GM12878 (cell line): ENCODE data around the gene TMPRSS11D. TPM values are rescaled to one million over a fixed set of nuclear protein-coding genes. Genes with fewer than 3 reads are reported as not detected.
A peak's percentile ranks its signal among the peaks of the same experiment; 100 is the strongest.

ENCODE experiments used
- ATAC-seq: fragments of 200-7000 bp; cut with Tn5 transposase; 3 replicates; pipeline ENCODE4 v1.9.1; 2020; ENCODE audit warnings: mild to moderate bottlenecking, moderate library complexity
- BruUV-seq: library from RNA; stranded (reverse); fragments of 400-500 nt; replicated peaks from 2 replicates; lab custom pipeline; 2021; lab: Mats Ljungman, UMichigan
- CTCF ChIA-PET: fragments of 300-600 bp; sonication (Branson Sonifier 250); formaldehyde crosslinking; extraction: SDS; loops from one replicate; lab custom pipeline; 2021; ENCODE audit warnings: inconsistent platforms; lab: Yijun Ruan, JAX
- POLR2A ChIA-PET: fragments of 350-600 bp; formaldehyde crosslinking; extraction: SDS; loops from one replicate; lab custom pipeline; 2021; ENCODE audit warnings: inconsistent platforms; lab: Charles Lee
- RAD21 ChIA-PET: fragments of 300-600 bp; sonication (Branson Sonifier 250); formaldehyde crosslinking; loops from one replicate; lab custom pipeline; 2023; ENCODE audit warnings: antibody characterized with exemption; ENCODE audit not compliant: unreplicated experiment; lab: Charles Lee
- SMC1A ChIA-PET: fragments of 300-600 bp; sonication (Branson Sonifier 250); formaldehyde crosslinking; loops from one replicate; lab custom pipeline; 2023; ENCODE audit not compliant: unreplicated experiment, uncharacterized antibody; lab: Charles Lee
- DNase-seq: peaks from one replicate; pipeline ENCODE4 v3.0.0-alpha.2; 2011; ENCODE audit warnings: low read depth, low spot score
- FAIRE-seq: peaks from 3 replicates; lab custom pipeline; 2011; peaks lifted over from hg19 to GRCh38; lab: Jason Lieb, UNC
- H2AFZ ChIP-seq: 2 replicates; pipeline ENCODE4 v1.6.0; 2011; ENCODE audit warnings: low read depth, low read length, control low read depth; ENCODE audit not compliant: control insufficient read depth
- H3K27ac ChIP-seq: 2 replicates; pipeline ENCODE4 v1.5.1; 2011; ENCODE audit warnings: control low read depth; ENCODE audit not compliant: control insufficient read depth, insufficient read depth
- H3K27me3 ChIP-seq, 2 experiments: replicated peaks in 1 of 2; 2 replicates each; pipeline versions ENCODE4 v1.6.0 to v1.6.1; 2011; ENCODE audit warnings: low read length in 1 of 2; ENCODE audit not compliant: control insufficient read depth in 2 of 2, insufficient read depth in 2 of 2
- H3K36me3 ChIP-seq, 2 experiments: 2 replicates each; pipeline ENCODE4 v1.5.1; 2011; ENCODE audit warnings: low read length in 1 of 2; ENCODE audit not compliant: control insufficient read depth in 2 of 2, insufficient read depth in 2 of 2
- H3K4me1 ChIP-seq: 2 replicates; pipeline ENCODE4 v1.6.1; 2011; ENCODE audit warnings: mild to moderate bottlenecking, low read length, moderate library complexity, mixed read lengths; ENCODE audit not compliant: control insufficient read depth, insufficient read depth
- H3K4me2 ChIP-seq: 2 replicates; pipeline ENCODE4 v1.6.0; 2011; ENCODE audit warnings: control low read depth; ENCODE audit not compliant: control insufficient read depth, insufficient read depth
- H3K4me3 ChIP-seq: fragments of 200-600 bp; sonication (generic); 2 replicates; pipeline ENCODE4 v1.5.1; 2016
- H3K79me2 ChIP-seq: 2 replicates; pipeline ENCODE4 v1.6.0; 2011; ENCODE audit warnings: low read length; ENCODE audit not compliant: control insufficient read depth, insufficient read depth
- H3K9ac ChIP-seq: 2 replicates; pipeline ENCODE4 v1.8.0; 2011; ENCODE audit warnings: low read length, control low read depth, mixed read lengths; ENCODE audit not compliant: control insufficient read depth, insufficient read depth
- H3K9me3 ChIP-seq: replicated peaks from 3 replicates; pipeline ENCODE4 v1.5.1; 2011; ENCODE audit warnings: mild to moderate bottlenecking, low read length; ENCODE audit not compliant: control insufficient read depth, insufficient read depth
- H4K20me1 ChIP-seq: 2 replicates; pipeline ENCODE4 v1.6.0; 2011; ENCODE audit not compliant: control insufficient read depth, insufficient read depth
- BHLHE40 ChIP-seq, 2 experiments: fragments of 450-650 bp in 1 of 2; IDR thresholded peaks; 2 replicates each; pipeline ENCODE4 v1.6.1; 2011 to 2017; ENCODE audit warnings: low read depth in 2 of 2, borderline replicate concordance in 1 of 2, improper control_type of control experiment in 1 of 2, low read length in 1 of 2, mild to moderate bottlenecking in 1 of 2
- EED ChIP-seq: sonication (generic); IDR thresholded peaks from 2 replicates; pipeline ENCODE4 v1.6.1; 2016; ENCODE audit warnings: antibody characterized with exemption, low read depth
- EZH2 ChIP-seq: IDR thresholded peaks from 2 replicates; pipeline ENCODE4 v1.6.1; 2012; ENCODE audit warnings: low read depth, mild to moderate bottlenecking, control low read depth, inconsistent platforms, low read length, borderline replicate concordance; ENCODE audit not compliant: control insufficient read depth
- FOXM1 ChIP-seq: IDR thresholded peaks from 2 replicates; pipeline ENCODE4 v1.6.1; 2012; ENCODE audit warnings: low read depth, mild to moderate bottlenecking, inconsistent platforms, low read length, moderate library complexity
- JUNB ChIP-seq: IDR thresholded peaks from 2 replicates; pipeline ENCODE4 v1.6.1; 2016; ENCODE audit warnings: antibody characterized with exemption, mild to moderate bottlenecking
- MEF2B ChIP-seq: fragments of 450-650 bp; IDR thresholded peaks from 2 replicates; pipeline ENCODE4 v1.6.1; 2018; ENCODE audit warnings: mild to moderate bottlenecking, moderate library complexity; ENCODE audit not compliant: partially characterized antibody, poor library complexity, severe bottlenecking
- MTA2 ChIP-seq: fragments of 450-650 bp; IDR thresholded peaks from 2 replicates; pipeline ENCODE4 v1.6.1; 2016; ENCODE audit warnings: low read depth, mild to moderate bottlenecking, moderate library complexity
- MXI1 ChIP-seq: fragments of 150-350 bp; IDR thresholded peaks from 2 replicates; pipeline ENCODE4 v1.6.1; 2011; ENCODE audit warnings: low read depth, mild to moderate bottlenecking, inconsistent platforms, low read length, improper control_type of control experiment
- NFXL1 ChIP-seq: fragments of 450-650 bp; IDR thresholded peaks from 2 replicates; pipeline ENCODE4 v1.6.1; 2017; ENCODE audit warnings: antibody characterized with exemption, mild to moderate bottlenecking, borderline replicate concordance
- SMAD5 ChIP-seq: IDR thresholded peaks from 2 replicates; pipeline ENCODE4 v1.6.1; 2016; ENCODE audit warnings: antibody characterized with exemption, low read depth
- SPI1 ChIP-seq: IDR thresholded peaks from 2 replicates; pipeline ENCODE4 v1.6.1; 2011; ENCODE audit warnings: low read depth, mild to moderate bottlenecking, low read length, moderate library complexity, borderline replicate concordance; ENCODE audit not compliant: insufficient read depth
- TBL1XR1 ChIP-seq: IDR thresholded peaks from 2 replicates; pipeline ENCODE4 v1.6.1; 2012; ENCODE audit warnings: low read depth, low read length, improper control_type of control experiment
- TCF7 ChIP-seq: IDR thresholded peaks from 2 replicates; pipeline ENCODE4 v1.6.1; 2014; ENCODE audit warnings: antibody characterized with exemption, borderline replicate concordance
- WRNIP1 ChIP-seq: IDR thresholded peaks from 2 replicates; pipeline ENCODE4 v1.6.1; 2011; ENCODE audit warnings: low read depth, low read length, improper control_type of control experiment, borderline replicate concordance
- WGBS: methylation state at CpG from one replicate; pipeline ENCODE4 v1.1.6; 2016; ENCODE audit warnings: low lambda C conversion rate; ENCODE audit not compliant: insufficient replicate concordance, insufficient coverage; ENCODE audit errors: missing lambda C conversion rate; 5-methylcytosine and 5-hydroxymethylcytosine counted together
- in situ Hi-C: fragments of 300-500 bp; cut with MboI; formaldehyde crosslinking; loops from 9 replicates; pipeline ENCODE4 v1.14.3; 2018; ENCODE audit warnings: mixed read lengths
- intact Hi-C: fragments of 100-400 bp; cut with micrococcal nuclease; formaldehyde crosslinking; loops from one replicate; pipeline ENCODE4 v1.14.2; 2022; ENCODE audit not compliant: unreplicated experiment
- polyA plus RNA-seq, 11 experiments: library from polyadenylated mRNA; depleted of rRNA in 4 of 11; unstranded in 6 of 11; stranded (reverse) in 5 of 11; fragments of >200 nt; fragmentation: Nextera tagmentation in 4 of 11; fragmentation: Illumina TruSeq in 1 of 11; extraction: Ambion mirVana in 4 of 11; extraction: Trizol in 1 of 11; gene quantifications; 1 replicate in 1 of 11; 2 replicates in 10 of 11; pipeline versions ENCODE4 v1.2.1 to v1.2.3, GENCODE V29; 2011 to 2016; ENCODE audit warnings: inconsistent platforms in 2 of 11, missing spikeins in 2 of 11, low read depth in 1 of 11
- total RNA-seq, 4 experiments: library from RNA; depleted of rRNA in 3 of 4; stranded (reverse); fragments of >200 nt in 3 of 4; fragmentation: Illumina TruSeq in 1 of 4; extraction: Trizol in 1 of 4; gene quantifications; 2 replicates each; pipeline versions ENCODE4 v1.2.1 to v1.2.3, GENCODE V29; 2013 to 2021
- TF ChIP-seq, protein P1 (sequence below): IDR thresholded peaks from 2 replicates; pipeline ENCODE4 v1.6.1; 2011; ENCODE audit warnings: mild to moderate bottlenecking, low read depth, low read length, moderate library complexity; ENCODE audit not compliant: insufficient replicate concordance
- TF ChIP-seq, protein P2 (sequence below): IDR thresholded peaks from 2 replicates; pipeline ENCODE4 v1.6.1; 2011; ENCODE audit warnings: low read depth, mild to moderate bottlenecking, low read length, moderate library complexity, borderline replicate concordance; ENCODE audit errors: extremely low read depth

Gene TMPRSS11D
- total and polyA plus RNA-seq, 10 of the 15 experiments (the other 5 are each of a cell fraction or from before 2014, with no cell fraction given): not detected

DNA sequence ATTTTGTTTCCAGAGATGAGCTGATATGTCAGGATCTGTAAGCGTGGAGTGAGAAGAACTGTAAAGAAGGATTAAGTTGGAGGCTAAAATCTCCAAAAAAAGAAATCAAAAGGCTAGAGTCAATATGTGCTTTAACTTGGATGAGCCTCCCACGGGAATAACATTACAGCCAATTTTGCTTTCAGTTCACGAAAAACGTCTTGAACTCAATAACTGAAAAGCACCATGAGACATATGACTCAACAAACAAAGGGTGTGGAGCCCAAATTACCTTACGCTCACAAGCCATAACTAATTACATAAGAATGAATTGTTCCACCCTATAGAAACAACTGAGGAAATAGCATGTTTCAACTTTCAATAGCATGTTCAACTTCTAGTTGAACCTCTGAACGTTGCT lies 22.3 kb downstream of the TMPRSS11D start (continued):
- no peak for TF ChIP-seq NFXL1
- no peak for TF ChIP-seq EZH2
- peak; percentile 86 for TF ChIP-seq MEF2B
- peak; percentile 83 for TF ChIP-seq MTA2
- TF ChIP-seq, protein P1, sequence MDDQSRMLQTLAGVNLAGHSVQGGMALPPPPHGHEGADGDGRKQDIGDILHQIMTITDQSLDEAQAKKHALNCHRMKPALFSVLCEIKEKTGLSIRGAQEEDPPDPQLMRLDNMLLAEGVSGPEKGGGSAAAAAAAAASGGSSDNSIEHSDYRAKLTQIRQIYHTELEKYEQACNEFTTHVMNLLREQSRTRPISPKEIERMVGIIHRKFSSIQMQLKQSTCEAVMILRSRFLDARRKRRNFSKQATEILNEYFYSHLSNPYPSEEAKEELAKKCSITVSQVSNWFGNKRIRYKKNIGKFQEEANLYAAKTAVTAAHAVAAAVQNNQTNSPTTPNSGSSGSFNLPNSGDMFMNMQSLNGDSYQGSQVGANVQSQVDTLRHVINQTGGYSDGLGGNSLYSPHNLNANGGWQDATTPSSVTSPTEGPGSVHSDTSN: no peak

DNA sequence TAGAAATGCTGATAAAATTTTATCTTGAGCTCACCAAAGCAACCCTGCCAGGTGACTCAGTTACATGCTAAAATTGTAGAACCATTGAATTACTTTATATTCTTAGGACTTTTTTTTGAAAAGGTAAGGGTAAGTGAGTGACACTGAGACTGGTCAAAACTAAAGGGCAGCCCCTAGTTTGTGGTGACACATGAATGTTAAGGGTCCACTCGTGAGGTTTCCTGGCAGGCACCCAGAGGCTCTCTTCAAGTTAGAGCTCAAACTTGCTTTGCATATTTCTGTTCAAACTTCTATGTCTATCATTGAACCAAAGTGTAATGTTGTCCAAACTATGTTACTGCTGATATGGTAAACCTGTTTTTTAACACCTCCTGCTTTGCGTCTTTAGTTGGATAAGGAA lies 30.5 kb downstream of the TMPRSS11D start:
- in situ Hi-C loops: no loop called here
- Histone ChIP-seq H3K9me3 (no peaks in the 10 kb centered on the region), H3K79me2 (no peaks in the 10 kb centered on the region), H3K36me3 (no peaks in the 10 kb centered on the region)
- ATAC-seq (no peak), DNase-seq (no peak)
- no peak for TF ChIP-seq BHLHE40 (IDR thresholded peaks at IDR 0.05; ENCODE audit: borderline replicate concordance in 1 of 2, low read depth in 2 of 2, low read length in 1 of 2)
- no peak for TF ChIP-seq EED
- no peak for TF ChIP-seq FOXM1
- TF ChIP-seq TCF7: no peak
- no peak for TF ChIP-seq SPI1
- TF ChIP-seq SMAD5: no peak
- no peak for TF ChIP-seq MXI1
- TF ChIP-seq TBL1XR1: no peak
- TF ChIP-seq, protein P2, sequence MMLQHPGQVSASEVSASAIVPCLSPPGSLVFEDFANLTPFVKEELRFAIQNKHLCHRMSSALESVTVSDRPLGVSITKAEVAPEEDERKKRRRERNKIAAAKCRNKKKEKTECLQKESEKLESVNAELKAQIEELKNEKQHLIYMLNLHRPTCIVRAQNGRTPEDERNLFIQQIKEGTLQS: no peak
- TF ChIP-seq JUNB: no peak
- no peak for TF ChIP-seq WRNIP1
- TF ChIP-seq, all 136 proteins: peak for 0
- POLR2A ChIA-PET: no interaction called here
- Histone ChIP-seq H2AFZ (no peak overlapping the region), H3K9ac (no peak overlapping the region), H4K20me1 (no peaks in the 10 kb centered on the region), H3K27me3 (no peaks in the 10 kb centered on the region), H3K4me1 (no peaks in the 10 kb centered on the region), H3K4me3 (no peak overlapping the region), H3K27ac (no peak overlapping the region), H3K4me2 (no peak overlapping the region)
- 14% methylated on average over 2 of the region's 2 CpGs for WGBS
- RAD21 ChIA-PET: no interaction called here
- CTCF ChIA-PET: interaction anchor here (1.8 kb wide), 1 partner anchor 9 kb away, joined by 4 read pairs; no protein-coding TSS in a partner anchor
- no TSS peak for BruUV-seq
- no peak for FAIRE-seq
- SMC1A ChIA-PET: interaction anchor here (0.7 kb wide), 1 partner anchor 9 kb away, joined by 3 read pairs; no protein-coding TSS in a partner anchor
- intact Hi-C loops: no loop called here
